ENCODE results near the gene TOR1A. TPM values are rescaled to one million over a fixed set of nuclear protein-coding genes. Genes with fewer than 3 reads are reported as not detected.

Gene TOR1A
- total RNA-seq = 10 to 100 TPM; 24.0 to 26.1 TPM
- long read RNA-seq, donor 1, transcript TOR1A-201 (5 exons, 2,076 nt) = major isoform, 25 of 30 reads
- long read RNA-seq, donor 1, partial matches to known transcripts = 2 of 30 reads
- long read RNA-seq, donor 1, other reads (novel, unspliced or antisense) = 2 of 30 reads
- long read RNA-seq, donor 2, transcript TOR1A-201 (5 exons, 2,076 nt) = major isoform, 150 of 159 reads
- long read RNA-seq, donor 2, partial matches to known transcripts = 2 of 159 reads
- long read RNA-seq, donor 2, other reads (novel, unspliced or antisense) = 7 of 159 reads

GRCh38 chr9:129823935-129824601 lies at the start of gene TOR1A:
TOR1A (minus strand) TSS chr9:129824136; CDS start chr9:129824085, 51 bp downstream.
- peak; percentile 98 for DNase-seq (ENCODE audit: low spot score)
- intact Hi-C loops (cut with DNase I) = no loop called here

GRCh38 chr9:129871046-129871445 lies 47.1 kb upstream of the TOR1A start:
- no peak for DNase-seq (ENCODE audit: low spot score)
- intact Hi-C loops (cut with DNase I) = loop anchor here in 1 of 2 donors (10.0 kb wide), 1 partner anchor 364 kb away; no protein-coding TSS in a partner anchor

GRCh38 chr9:129869585-129870501 lies 45.9 kb upstream of the TOR1A start:
- intact Hi-C loops (cut with DNase I) = loop anchor here in 1 of 2 donors (10.0 kb wide), 1 partner anchor 365 kb away; no protein-coding TSS in a partner anchor
- peak; percentile 69 for DNase-seq (ENCODE audit: low spot score)

- intact Hi-C loops (cut with DNase I) = no loop called here
- peak; percentile 80 for DNase-seq (ENCODE audit: low spot score)
Observed at GRCh38 chr9:129868872-129869486, 45.0 kb upstream of the TOR1A start.

GRCh38 chr9:129868023-129868871 lies 44.3 kb upstream of the TOR1A start:
- DNase-seq (ENCODE audit: low spot score) = peak; percentile 80
- intact Hi-C loops (cut with DNase I) = no loop called here

- peak; percentile 65 for DNase-seq (ENCODE audit: low spot score)
- intact Hi-C loops (cut with DNase I) = no loop called here
Observed at GRCh38 chr9:129867136-129868022, 43.4 kb upstream of the TOR1A start.

GRCh38 chr9:129866394-129867135 lies 42.6 kb upstream of the TOR1A start:
- intact Hi-C loops (cut with DNase I) = no loop called here
- peak; percentile 67 for DNase-seq (ENCODE audit: low spot score)

- DNase-seq (ENCODE audit: low spot score) = no peak
Observed at GRCh38 chr9:129865668-129866320, 41.9 kb upstream of the TOR1A start.

GRCh38 chr9:129864991-129865647 lies 41.2 kb upstream of the TOR1A start:
- intact Hi-C loops (cut with DNase I) = no loop called here
- no peak for DNase-seq (ENCODE audit: low spot score)

More at GRCh38 chr9:129865668-129866320, 41.9 kb upstream of the TOR1A start:
- intact Hi-C loops (cut with DNase I) = no loop called here

GRCh38 chr9:129863059-129863690 lies 39.2 kb upstream of the TOR1A start:
- intact Hi-C loops (cut with DNase I) = no loop called here

GRCh38 chr9:129861447-129861827 lies 37.5 kb upstream of the TOR1A start:
- intact Hi-C loops (cut with DNase I) = no loop called here
- DNase-seq (ENCODE audit: low spot score) = no peak

More at GRCh38 chr9:129863059-129863690, 39.2 kb upstream of the TOR1A start:
- peak; percentile 72 for DNase-seq (ENCODE audit: low spot score)

GRCh38 chr9:129860653-129861446 lies 36.9 kb upstream of the TOR1A start:
- no peak for DNase-seq (ENCODE audit: low spot score)
- intact Hi-C loops (cut with DNase I) = no loop called here

- no peak for DNase-seq (ENCODE audit: low spot score)
- intact Hi-C loops (cut with DNase I) = no loop called here
Observed at GRCh38 chr9:129858167-129858962, 34.4 kb upstream of the TOR1A start.

- intact Hi-C loops (cut with DNase I) = no loop called here
- no peak for DNase-seq (ENCODE audit: low spot score)
Observed at GRCh38 chr9:129857207-129857606, 33.3 kb upstream of the TOR1A start.
